H9 (cell line): ENCODE data around the gene SYK. TPM values are rescaled to one million over a fixed set of nuclear protein-coding genes. Genes with fewer than 3 reads are reported as not detected.

Experiments
- DNase-seq: peaks from one replicate; pipeline ENCODE4 v3.0.0-alpha.2; 2017
- H2AFZ ChIP-seq: one replicate; pipeline ENCODE4 v1.6.1; 2013; ENCODE audit warnings: mild to moderate bottlenecking, low read length, control low read depth, moderate library complexity
- H2AK5ac ChIP-seq: 2 replicates; pipeline ENCODE4 v1.6.1; 2013; ENCODE audit warnings: low read length, control low read depth, mixed read lengths; ENCODE audit not compliant: insufficient read length
- H2BK120ac ChIP-seq: one replicate; pipeline ENCODE4 v1.6.1; 2013; ENCODE audit warnings: low read depth, mild to moderate bottlenecking, low read length, control low read depth, inconsistent platforms; ENCODE audit not compliant: poor library complexity, severe bottlenecking
- H2BK12ac ChIP-seq: 2 replicates; pipeline ENCODE4 v1.6.1; 2013; ENCODE audit warnings: low read length, control low read depth, mixed read lengths, low read depth; ENCODE audit not compliant: insufficient read length
- H2BK15ac ChIP-seq: 2 replicates; pipeline ENCODE4 v1.6.1; 2013; ENCODE audit warnings: low read depth, low read length, control low read depth
- H2BK20ac ChIP-seq: one replicate; pipeline ENCODE4 v1.6.1; 2013; ENCODE audit warnings: low read depth, mild to moderate bottlenecking, low read length, control low read depth, inconsistent platforms; ENCODE audit not compliant: poor library complexity, severe bottlenecking
- H2BK5ac ChIP-seq: 2 replicates; pipeline ENCODE4 v1.6.1; 2013; ENCODE audit warnings: low read length, control low read depth, mixed read lengths; ENCODE audit not compliant: insufficient read length
- H3K14ac ChIP-seq: 2 replicates; pipeline ENCODE4 v1.6.1; 2013; ENCODE audit warnings: low read length, control low read depth; ENCODE audit not compliant: insufficient read depth
- H3K18ac ChIP-seq: 2 replicates; pipeline ENCODE4 v1.6.1; 2013; ENCODE audit warnings: low read depth, mild to moderate bottlenecking, mixed read lengths, low read length, control low read depth; ENCODE audit not compliant: insufficient read length
- H3K23ac ChIP-seq: 2 replicates; pipeline ENCODE4 v1.6.1; 2013; ENCODE audit warnings: low read length, control low read depth, mixed read lengths, low read depth; ENCODE audit not compliant: insufficient read length
- H3K23me2 ChIP-seq: 2 replicates; pipeline ENCODE4 v1.6.1; 2013; ENCODE audit warnings: low read depth, mild to moderate bottlenecking, mixed read lengths, low read length, control low read depth; ENCODE audit not compliant: insufficient read length, poor library complexity, severe bottlenecking
- H3K27ac ChIP-seq: 2 replicates; pipeline ENCODE4 v1.5.1; 2013; ENCODE audit warnings: low read length, control low read depth, mixed read lengths, low read depth; ENCODE audit not compliant: insufficient read length
- H3K27me3 ChIP-seq: 2 replicates; pipeline ENCODE4 v1.6.1; 2013; ENCODE audit warnings: low read length, control low read depth, inconsistent platforms; ENCODE audit not compliant: insufficient read depth
- H3K4ac ChIP-seq: 2 replicates; pipeline ENCODE4 v1.6.1; 2013; ENCODE audit warnings: low read depth, mild to moderate bottlenecking, control low read depth, inconsistent platforms, low read length, moderate library complexity
- H3K4me1 ChIP-seq: 2 replicates; pipeline ENCODE4 v1.6.1; 2013; ENCODE audit warnings: low read length, control low read depth, inconsistent platforms; ENCODE audit not compliant: insufficient read depth
- H3K4me2 ChIP-seq: 2 replicates; pipeline ENCODE4 v1.6.1; 2013; ENCODE audit warnings: low read length, control low read depth, mixed read lengths; ENCODE audit not compliant: insufficient read length, insufficient read depth
- H3K56ac ChIP-seq: 2 replicates; pipeline ENCODE4 v1.6.1; 2013; ENCODE audit warnings: low read depth, mild to moderate bottlenecking, mixed read lengths, low read length, control low read depth; ENCODE audit not compliant: insufficient read length
- H3K79me1 ChIP-seq: 2 replicates; pipeline ENCODE4 v1.6.1; 2013; ENCODE audit warnings: low read depth, mild to moderate bottlenecking, moderate library complexity, low read length, control low read depth, inconsistent platforms; ENCODE audit not compliant: insufficient read depth, poor library complexity, severe bottlenecking
- H3K79me2 ChIP-seq: 2 replicates; pipeline ENCODE4 v1.6.1; 2013; ENCODE audit warnings: low read length, control low read depth, inconsistent platforms; ENCODE audit not compliant: insufficient read depth
- H3K9ac ChIP-seq: 2 replicates; pipeline ENCODE4 v1.6.1; 2013; ENCODE audit warnings: low read length, control low read depth, mixed read lengths; ENCODE audit not compliant: insufficient read length; ENCODE audit errors: extremely low read depth
- H3K9me3 ChIP-seq: one replicate; pipeline ENCODE4 v1.6.1; 2013; ENCODE audit warnings: low read depth, low read length, inconsistent platforms; ENCODE audit not compliant: control insufficient read depth
- H3T11ph ChIP-seq: one replicate; pipeline ENCODE4 v1.6.1; 2013; ENCODE audit warnings: mild to moderate bottlenecking, low read length, control low read depth, inconsistent platforms
- H4K20me1 ChIP-seq: one replicate; pipeline ENCODE4 v1.6.1; 2013; ENCODE audit not compliant: control insufficient read depth, insufficient read length, insufficient read depth
- H4K5ac ChIP-seq: 2 replicates; pipeline ENCODE4 v1.6.1; 2013; ENCODE audit warnings: low read depth, mild to moderate bottlenecking, mixed read lengths, low read length, control low read depth; ENCODE audit not compliant: insufficient read length
- H4K8ac ChIP-seq: replicated peaks from 2 replicates; pipeline ENCODE4 v1.6.1; 2013; ENCODE audit warnings: low read length, control low read depth, mixed read lengths, low read depth; ENCODE audit not compliant: insufficient read length
- H4K91ac ChIP-seq: 2 replicates; pipeline ENCODE4 v1.6.1; 2013; ENCODE audit warnings: low read depth, mild to moderate bottlenecking, moderate library complexity, mixed read lengths, low read length, control low read depth; ENCODE audit not compliant: insufficient read length
- H3K27ac Mint-ChIP-seq, 3 experiments: 2 replicates in 2 of 3; 3 replicates in 1 of 3; pipeline ENCODE4 v1.8.0; 2020 to 2021; ENCODE audit warnings: mixed read lengths in 3 of 3, mild to moderate bottlenecking in 1 of 3, moderate library complexity in 1 of 3
- H3K27me3 Mint-ChIP-seq: 2 replicates; pipeline ENCODE4 v1.8.0; 2021; ENCODE audit warnings: low read depth, mild to moderate bottlenecking, moderate library complexity, mixed read lengths
- H3K36me3 Mint-ChIP-seq, 3 experiments: 2 replicates in 2 of 3; 3 replicates in 1 of 3; pipeline ENCODE4 v1.8.0; 2020 to 2021; ENCODE audit warnings: low read depth in 3 of 3, mixed read lengths in 3 of 3; ENCODE audit not compliant: insufficient read depth in 1 of 3
- H3K4me1 Mint-ChIP-seq, 2 experiments: 2 replicates each; pipeline ENCODE4 v1.8.0; 2020; ENCODE audit warnings: mixed read lengths in 2 of 2
- H3K4me3 Mint-ChIP-seq, 2 experiments: 2 replicates in 1 of 2; 3 replicates in 1 of 2; pipeline ENCODE4 v1.8.0; 2020 to 2021; ENCODE audit warnings: mild to moderate bottlenecking in 2 of 2, mixed read lengths in 2 of 2, moderate library complexity in 1 of 2
- H3K9me3 Mint-ChIP-seq, 2 experiments: 2 replicates in 1 of 2; 3 replicates in 1 of 2; pipeline ENCODE4 v1.8.0; 2020; ENCODE audit warnings: mild to moderate bottlenecking in 2 of 2, mixed read lengths in 2 of 2, moderate library complexity in 1 of 2
- CTCF ChIP-seq: fragments of 200-600 bp; sonication (generic); conservative IDR thresholded peaks from 3 replicates; pipeline ENCODE4 v1.8.0; 2021; ENCODE audit warnings: antibody characterized with exemption, mild to moderate bottlenecking
- WGBS: extraction: QIAGEN DNeasy Blood & Tissue Kit; methylation state at CpG from one replicate; pipeline ENCODE4 v1.1.7; 2013; ENCODE audit warnings: missing lambda C conversion rate, low lambda C conversion rate, mixed read lengths; ENCODE audit not compliant: insufficient read length; ENCODE audit errors: extremely low coverage; 5-methylcytosine and 5-hydroxymethylcytosine counted together
- total RNA-seq: library from RNA; stranded (reverse); gene quantifications from 2 replicates; pipeline ENCODE4 v1.2.1, GENCODE V29; 2021

SYK gene
- total RNA-seq, 1 experiment from 2014 or later: 7.9 TPM

DNA sequence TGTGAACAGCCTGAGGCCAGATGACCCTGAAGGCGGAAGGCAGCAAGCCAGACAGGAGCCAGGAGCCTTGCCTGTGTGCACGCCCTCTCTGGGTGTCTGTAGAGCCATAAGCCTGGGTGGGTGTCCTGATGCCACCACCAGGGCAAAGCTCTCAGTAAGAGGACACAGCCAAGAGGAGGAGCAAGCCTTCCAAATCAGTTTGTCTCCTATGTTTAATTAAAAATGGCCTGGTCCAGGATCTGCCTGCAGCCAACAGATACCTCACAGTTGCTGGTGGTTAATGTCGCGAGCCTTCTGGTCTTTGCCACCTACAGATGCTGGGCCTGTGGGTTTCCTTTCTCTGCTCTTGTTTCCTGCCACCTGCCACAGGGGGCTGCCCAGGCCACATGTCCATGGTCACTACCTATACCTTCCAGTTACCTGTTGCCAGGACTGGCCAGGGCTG is 56.9 kb downstream of the SYK start:
- Histone ChIP-seq H4K5ac (no peak overlapping the region), H3K4ac (no peak overlapping the region), H2BK12ac (no peak overlapping the region), H3K23me2 (no peaks in the 10 kb centered on the region), H4K91ac (no peak overlapping the region), H2BK15ac (no peak overlapping the region), H2BK20ac (no peak overlapping the region), H3K27me3 (no peaks in the 10 kb centered on the region), H3K79me2 (no peaks in the 10 kb centered on the region), H3T11ph (no peak overlapping the region), H2BK5ac (no peak overlapping the region), H3K79me1 (no peaks in the 10 kb centered on the region), H3K4me2 (no peak overlapping the region), H4K8ac (no peak overlapping the region), H3K9me3 (no peaks in the 10 kb centered on the region), H3K9ac (no peak overlapping the region), H3K4me1 (no peaks in the 10 kb centered on the region), H3K23ac (no peak overlapping the region), H2AFZ (no peak overlapping the region), H3K56ac (no peak overlapping the region), H2BK120ac (no peak overlapping the region), H3K18ac (no peak overlapping the region), H4K20me1 (no peaks in the 10 kb centered on the region), H3K27ac (no peak overlapping the region), H2AK5ac (no peak overlapping the region), H3K14ac (no peak overlapping the region)
- no peaks in the 10 kb centered on the region for H3K4me1 Mint-ChIP-seq
- no peaks in the 10 kb centered on the region for H3K9me3 Mint-ChIP-seq
- no peak for TF ChIP-seq CTCF
- no CpG with 5 or more reads among the region's 4 CpGs for WGBS
- no peaks in the 10 kb centered on the region for H3K36me3 Mint-ChIP-seq
- DNase-seq: peak; percentile 22
- H3K27ac Mint-ChIP-seq: no peak overlapping the region; a peak in 1 of 7 replicates
- no peaks in the 10 kb centered on the region for H3K27me3 Mint-ChIP-seq
- no peak overlapping the region; a peak in 1 of 5 replicates for H3K4me3 Mint-ChIP-seq
